Muscle layer of duodenum (tissue), 2 donors: ENCODE results near the gene ZNF518B.

Experiments
- H3K27ac ChIP-seq: one replicate; pipeline ENCODE4 v1.7.0; 2013; ENCODE audit warnings: mild to moderate bottlenecking, low read length
- H3K27me3 ChIP-seq: one replicate; pipeline ENCODE4 v1.7.0; 2013; ENCODE audit warnings: low read depth, mild to moderate bottlenecking, control low read depth, low read length
- H3K36me3 ChIP-seq, 2 donors: one replicate each; pipeline ENCODE4 v1.7.0; 2013; ENCODE audit warnings: low read length in 2 of 2, control low read depth in 1 of 2, mild to moderate bottlenecking in 1 of 2; ENCODE audit not compliant: insufficient read depth in 2 of 2, control insufficient read depth in 1 of 2
- H3K4me1 ChIP-seq, 2 donors: one replicate each; pipeline ENCODE4 v1.7.0; 2013; ENCODE audit warnings: low read length in 2 of 2, mild to moderate bottlenecking in 2 of 2, control low read depth in 1 of 2, moderate library complexity in 1 of 2; ENCODE audit not compliant: insufficient read depth in 2 of 2, control insufficient read depth in 1 of 2
- H3K4me3 ChIP-seq, 2 donors: one replicate each; pipeline ENCODE4 v1.7.0; 2013; ENCODE audit warnings: low read length in 2 of 2, low read depth in 1 of 2, mild to moderate bottlenecking in 1 of 2
- H3K9me3 ChIP-seq, 2 donors: one replicate each; pipeline ENCODE4 v1.7.0; 2013; ENCODE audit warnings: low read length in 2 of 2, control low read depth in 1 of 2, mild to moderate bottlenecking in 1 of 2; ENCODE audit not compliant: control insufficient read depth in 1 of 2
- donor health status: healthy.

ZNF518B gene

DNA sequence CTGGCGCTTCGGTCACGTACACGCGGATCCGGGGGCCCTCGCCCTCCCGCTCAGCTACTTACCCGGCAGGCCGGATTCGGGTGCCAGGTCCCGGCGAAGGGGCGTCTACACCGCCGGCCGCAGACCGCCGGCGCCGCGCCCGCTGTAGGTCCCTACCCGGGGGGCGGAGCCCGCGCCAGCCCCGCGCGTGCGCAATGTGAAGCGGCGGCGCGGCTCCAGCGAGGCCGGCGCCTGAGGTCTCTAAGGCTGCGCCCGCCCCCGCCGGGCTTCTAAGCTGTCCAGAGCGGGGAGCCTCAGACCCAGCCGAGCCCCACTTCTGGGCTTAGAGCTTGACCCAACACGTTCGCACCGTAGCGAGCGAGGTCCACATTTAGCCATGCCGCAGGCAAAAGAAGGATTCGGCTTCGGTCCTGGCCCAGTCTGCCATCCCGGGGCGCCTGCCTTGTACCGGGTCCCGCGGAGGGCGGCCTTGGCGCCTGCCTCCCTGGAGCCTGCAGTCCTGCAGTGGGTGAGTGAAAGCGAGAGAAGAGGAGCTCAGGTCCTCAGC is at the start of gene ZNF518B:
Gene ZNF518B (minus strand): TSS at position 172 of the 547 bp plus-strand sequence. CDS start 11,098 bp downstream, outside the sequence.
- Histone ChIP-seq H3K9me3 (no peaks in the 10 kb centered on the region), H3K4me1 (peaks cover 0 to 15% of the 10 kb centered on the region in 2 donors), H3K36me3 (peaks cover 8 to 23% of the 10 kb centered on the region in 2 donors), H3K27ac (no peak within 1 kb of the TSS), H3K27me3 (peaks cover 14% of the 10 kb centered on the region), H3K4me3 (peak within 1 kb of the TSS; percentile 72 to 74)

DNA sequence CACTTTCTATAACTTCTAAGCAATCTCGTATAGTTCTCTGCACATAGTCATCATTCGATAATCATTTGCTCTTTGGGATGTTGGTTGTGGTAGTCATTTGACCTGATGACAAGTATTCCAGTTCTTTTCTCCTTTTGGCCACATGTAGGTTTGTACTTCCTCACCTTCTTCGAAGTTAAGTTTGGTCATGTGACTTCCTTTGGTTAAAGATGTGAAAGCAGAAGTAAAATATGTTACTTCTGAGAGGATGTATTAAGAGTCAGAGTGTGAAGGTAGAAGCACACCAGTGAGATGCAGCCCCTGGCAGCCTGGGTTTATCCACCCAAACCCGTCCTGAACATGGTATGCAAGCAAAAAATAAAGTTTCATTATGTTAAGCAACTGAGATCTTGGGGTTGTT is 48.9 kb upstream of the ZNF518B start:
- Histone ChIP-seq H3K4me1 (no peaks in the 10 kb centered on the region), H3K27ac (no peak overlapping the region), H3K9me3 (no peaks in the 10 kb centered on the region), H3K27me3 (no peaks in the 10 kb centered on the region), H3K4me3 (no peak overlapping the region), H3K36me3 (no peaks in the 10 kb centered on the region)

DNA sequence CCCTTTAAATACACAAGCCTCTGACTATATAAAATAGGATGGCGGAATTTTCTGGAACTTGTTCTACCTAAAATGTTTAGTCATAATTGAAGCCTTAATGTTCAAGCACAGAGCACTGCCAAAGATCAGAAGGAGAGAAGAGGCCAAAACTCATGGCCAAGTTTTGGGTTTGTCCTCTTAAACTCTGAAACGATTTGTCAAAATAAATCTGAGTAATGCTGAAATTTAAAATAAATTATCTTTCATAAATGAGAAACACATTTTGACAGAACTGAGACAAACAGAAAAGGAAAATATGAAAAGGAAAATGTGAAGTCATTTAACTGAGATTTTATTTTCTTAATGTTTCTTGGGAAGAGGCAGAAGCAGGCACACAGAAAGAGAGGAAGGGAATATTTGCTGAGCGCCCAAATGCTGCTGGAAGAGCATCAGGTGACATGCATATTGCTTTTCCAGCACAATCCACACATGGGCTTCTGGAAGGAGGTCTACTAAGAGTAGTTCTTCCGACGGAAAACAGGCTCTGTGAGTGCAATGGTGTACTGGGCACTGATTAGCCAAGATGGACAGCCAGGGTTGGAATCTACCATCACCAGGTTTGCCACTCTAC is 47.4 kb upstream of the ZNF518B start:
- H3K4me1 ChIP-seq, result no peaks in the 10 kb centered on the region
- H3K27me3 ChIP-seq, result peaks cover 2% of the 10 kb centered on the region
- no peaks in the 10 kb centered on the region for H3K36me3 ChIP-seq
- H3K9me3 ChIP-seq, result no peaks in the 10 kb centered on the region
- H3K27ac ChIP-seq, result no peak overlapping the region
- H3K4me3 ChIP-seq, result no peak overlapping the region

DNA sequence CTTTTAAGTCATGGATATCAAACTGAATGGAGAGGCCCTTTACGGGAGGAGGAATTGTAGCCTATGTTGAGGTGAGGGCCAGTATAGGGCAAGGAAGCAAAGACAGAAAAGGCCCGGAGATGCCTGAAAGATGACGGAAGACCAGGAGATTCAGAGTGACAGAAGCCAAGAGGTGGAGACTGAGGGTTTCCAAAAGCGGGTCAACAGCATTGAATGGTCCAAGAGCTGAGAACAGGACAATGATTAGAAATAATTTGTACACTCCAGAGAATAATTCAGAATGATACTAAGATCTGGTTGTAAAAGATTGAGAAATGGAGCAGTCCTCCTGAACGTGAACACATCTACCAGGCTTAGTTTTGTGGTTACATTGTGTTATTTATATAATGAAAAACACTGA is 45.5 kb upstream of the ZNF518B start:
- Histone ChIP-seq H3K27ac (no peak overlapping the region), H3K4me3 (no peak overlapping the region), H3K27me3 (peaks cover 4% of the 10 kb centered on the region), H3K36me3 (no peaks in the 10 kb centered on the region), H3K9me3 (no peaks in the 10 kb centered on the region), H3K4me1 (no peaks in the 10 kb centered on the region)

DNA sequence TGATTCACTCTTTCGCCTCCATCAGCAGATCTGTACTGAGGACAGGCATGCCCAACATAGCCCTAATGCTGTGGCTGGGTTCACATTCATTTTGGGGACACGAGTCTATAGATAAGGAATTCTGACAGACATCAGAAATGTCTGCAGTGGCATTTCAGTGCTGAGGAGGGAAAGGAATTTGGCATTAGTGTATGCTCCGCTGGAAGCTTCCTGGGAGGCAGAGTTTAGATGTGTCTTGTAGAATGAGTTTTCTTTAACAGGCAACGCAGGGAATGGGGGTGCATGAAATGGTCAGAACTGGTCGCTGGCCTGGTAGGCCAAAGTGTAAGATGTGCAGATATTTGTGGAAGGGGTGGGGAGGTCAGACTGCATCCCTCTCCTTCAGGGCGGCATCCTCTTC is 43.5 kb upstream of the ZNF518B start:
- Histone ChIP-seq H3K36me3 (no peaks in the 10 kb centered on the region), H3K27ac (no peak overlapping the region), H3K4me1 (no peaks in the 10 kb centered on the region), H3K9me3 (no peaks in the 10 kb centered on the region), H3K4me3 (no peak overlapping the region), H3K27me3 (peaks cover 4% of the 10 kb centered on the region)

DNA sequence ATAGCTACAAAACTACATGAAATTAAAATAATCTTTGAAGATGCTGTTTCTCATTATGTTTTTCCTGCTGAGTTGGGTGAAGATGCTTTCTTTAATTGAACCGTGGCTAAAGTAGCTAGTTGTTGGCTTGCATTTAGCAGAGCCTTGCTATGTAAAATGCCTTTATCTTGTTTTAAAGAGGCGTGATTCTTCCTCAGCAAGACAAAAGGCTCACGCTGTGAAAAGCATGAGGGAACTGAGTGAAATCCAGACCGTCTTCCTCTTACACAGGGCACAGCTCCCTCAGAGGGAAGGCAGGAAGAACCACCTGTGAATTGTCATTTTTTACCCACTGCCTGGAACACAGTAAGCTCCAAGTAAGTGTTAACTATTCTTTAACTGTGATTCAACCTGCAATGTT is 39.0 kb upstream of the ZNF518B start:
- no peaks in the 10 kb centered on the region for H3K9me3 ChIP-seq
- H3K27me3 ChIP-seq, result peaks cover 4% of the 10 kb centered on the region
- no peaks in the 10 kb centered on the region for H3K4me1 ChIP-seq
- no peak overlapping the region for H3K4me3 ChIP-seq
- H3K36me3 ChIP-seq, result no peaks in the 10 kb centered on the region
- H3K27ac ChIP-seq, result no peak overlapping the region

DNA sequence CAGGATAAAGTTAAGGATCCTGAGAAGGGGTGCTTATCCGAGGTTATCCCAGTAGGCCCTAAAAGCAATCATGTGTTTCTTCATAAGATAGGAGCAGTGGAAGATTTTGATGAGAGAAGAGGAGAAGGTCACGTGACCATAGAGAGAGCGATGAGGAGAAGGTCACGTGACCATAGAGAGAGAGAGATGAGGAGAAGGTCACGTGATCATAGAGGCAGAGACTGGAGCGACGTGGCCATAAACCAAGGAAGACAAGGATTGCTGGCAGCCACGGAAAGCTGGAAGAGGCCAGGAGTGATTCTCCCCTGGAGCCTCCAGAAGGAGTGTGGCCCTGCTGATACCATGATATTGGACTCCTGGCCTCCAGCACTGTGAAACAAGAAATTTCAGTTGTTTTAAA is 38.4 kb upstream of the ZNF518B start:
- no peak overlapping the region for H3K27ac ChIP-seq
- H3K36me3 ChIP-seq, result no peaks in the 10 kb centered on the region
- no peak overlapping the region for H3K4me3 ChIP-seq
- no peaks in the 10 kb centered on the region for H3K9me3 ChIP-seq
- no peaks in the 10 kb centered on the region for H3K4me1 ChIP-seq
- peaks cover 4% of the 10 kb centered on the region for H3K27me3 ChIP-seq

GRCh38 chr4:10492464-10492863 is 35.2 kb upstream of the ZNF518B start:
- no peaks in the 10 kb centered on the region for H3K9me3 ChIP-seq
- no peaks in the 10 kb centered on the region for H3K27me3 ChIP-seq
- no peak overlapping the region for H3K4me3 ChIP-seq

DNA sequence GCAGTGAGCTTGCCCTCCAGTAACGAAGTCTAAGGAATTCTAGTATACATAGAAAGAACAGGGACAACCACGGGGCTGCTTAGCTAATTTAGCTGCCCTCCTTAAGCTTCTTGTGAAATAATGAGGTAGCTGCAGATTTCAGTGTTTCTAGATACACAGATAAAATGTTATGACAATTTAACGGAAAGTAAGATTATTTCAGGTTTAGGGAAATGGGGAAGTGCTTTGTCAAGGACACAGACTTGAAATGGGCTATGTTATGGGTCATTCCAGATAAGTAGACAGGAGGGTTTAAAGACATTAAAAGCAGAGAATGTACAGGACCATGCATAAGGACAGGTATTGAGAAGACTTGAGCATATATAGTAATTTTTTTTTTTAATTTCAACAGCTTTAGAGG is 34.2 kb upstream of the ZNF518B start:
- Histone ChIP-seq H3K4me3 (no peak overlapping the region), H3K4me1 (no peaks in the 10 kb centered on the region), H3K9me3 (no peaks in the 10 kb centered on the region), H3K27me3 (no peaks in the 10 kb centered on the region), H3K27ac (no peak overlapping the region), H3K36me3 (no peaks in the 10 kb centered on the region)

More at GRCh38 chr4:10492464-10492863, 35.2 kb upstream of the ZNF518B start:
- no peaks in the 10 kb centered on the region for H3K4me1 ChIP-seq
- H3K27ac ChIP-seq, result no peak overlapping the region
- H3K36me3 ChIP-seq, result no peaks in the 10 kb centered on the region

GRCh38 chr4:10490996-10491395 is 33.8 kb upstream of the ZNF518B start:
- Histone ChIP-seq H3K36me3 (no peaks in the 10 kb centered on the region), H3K4me3 (no peak overlapping the region), H3K27ac (no peak overlapping the region), H3K4me1 (no peaks in the 10 kb centered on the region), H3K9me3 (no peaks in the 10 kb centered on the region), H3K27me3 (no peaks in the 10 kb centered on the region)

GRCh38 chr4:10482913-10483312 is 25.7 kb upstream of the ZNF518B start:
- Histone ChIP-seq H3K36me3 (no peaks in the 10 kb centered on the region), H3K4me3 (no peak overlapping the region), H3K4me1 (no peaks in the 10 kb centered on the region), H3K9me3 (no peaks in the 10 kb centered on the region), H3K27ac (no peak overlapping the region), H3K27me3 (no peaks in the 10 kb centered on the region)

- Histone ChIP-seq H3K4me1 (no peaks in the 10 kb centered on the region), H3K27ac (no peak overlapping the region), H3K27me3 (no peaks in the 10 kb centered on the region), H3K9me3 (no peaks in the 10 kb centered on the region), H3K36me3 (no peaks in the 10 kb centered on the region), H3K4me3 (no peak overlapping the region)
These were observed 23.4 kb upstream of the ZNF518B start for GRCh38 chr4:10480616-10481015.
